ENCODE results near the gene MCM6. TPM values are rescaled to one million over a fixed set of nuclear protein-coding genes. Genes with fewer than 3 reads are reported as not detected.

The MCM6 gene
- total and polyA plus RNA-seq, 2 donors from 2014 or later: 10.1 to 11.9 TPM

GRCh38 chr2:135898234-135898786 is 22.1 kb upstream of the MCM6 start:
- no peaks in the 10 kb centered on the region for H3K27me3 ChIP-seq (ENCODE audit: control insufficient read depth, insufficient read depth, low read length)
- H3K4me3 ChIP-seq (ENCODE audit: low read length in 3 of 3): no peak overlapping the region
- intact Hi-C loops (cut with DNase I): no loop called here
- FAIRE-seq: no peak
- no peak for DNase-seq
- no peak for TF ChIP-seq CTCF (IDR thresholded peaks at IDR 0.05; ENCODE audit: borderline replicate concordance, extremely low read depth, insufficient read depth)
- H3K27ac ChIP-seq (ENCODE audit: low read depth in 2 of 2, low read length in 2 of 2): no peak overlapping the region
- H3K9ac ChIP-seq (ENCODE audit: low read length in 3 of 3): no peak overlapping the region
- H3K4me1 ChIP-seq (ENCODE audit: control insufficient read depth in 2 of 3, insufficient read depth in 2 of 3, low read depth in 1 of 3, low read length in 3 of 3): no peaks in the 10 kb centered on the region
- H3K9me3 ChIP-seq (ENCODE audit: control insufficient read depth in 2 of 3, insufficient read depth in 1 of 3, low read length in 3 of 3): no peaks in the 10 kb centered on the region
- no peaks in the 10 kb centered on the region for H3K36me3 ChIP-seq (ENCODE audit: control insufficient read depth in 2 of 3, insufficient read depth in 3 of 3, low read length in 3 of 3)

GRCh38 chr2:135894930-135895329 is 18.7 kb upstream of the MCM6 start:
- H3K4me1 ChIP-seq (ENCODE audit: control insufficient read depth in 2 of 3, insufficient read depth in 2 of 3, low read depth in 1 of 3, low read length in 3 of 3): no peaks in the 10 kb centered on the region
- DNase-seq (no peak), FAIRE-seq (no peak)
- H3K9me3 ChIP-seq (ENCODE audit: control insufficient read depth in 2 of 3, insufficient read depth in 1 of 3, low read length in 3 of 3): no peaks in the 10 kb centered on the region
- H3K27me3 ChIP-seq (ENCODE audit: control insufficient read depth, insufficient read depth, low read length): no peaks in the 10 kb centered on the region
- intact Hi-C loops (cut with DNase I): no loop called here
- no peak overlapping the region for H3K4me3 ChIP-seq (ENCODE audit: low read length in 3 of 3)
- TF ChIP-seq CTCF (IDR thresholded peaks at IDR 0.05; ENCODE audit: borderline replicate concordance, extremely low read depth, insufficient read depth): no peak
- H3K36me3 ChIP-seq (ENCODE audit: control insufficient read depth in 2 of 3, insufficient read depth in 3 of 3, low read length in 3 of 3): no peaks in the 10 kb centered on the region
- H3K9ac ChIP-seq (ENCODE audit: low read length in 3 of 3): no peak overlapping the region
- H3K27ac ChIP-seq (ENCODE audit: low read depth in 2 of 2, low read length in 2 of 2): no peak overlapping the region

GRCh38 chr2:135893374-135893794 is 17.1 kb upstream of the MCM6 start:
- intact Hi-C loops (cut with DNase I): no loop called here
- H3K4me3 ChIP-seq (ENCODE audit: low read length in 3 of 3): no peak overlapping the region
- DNase-seq (no peak), FAIRE-seq (no peak)
- no peak for TF ChIP-seq CTCF (IDR thresholded peaks at IDR 0.05; ENCODE audit: borderline replicate concordance, extremely low read depth, insufficient read depth)
- H3K9ac ChIP-seq (ENCODE audit: low read length in 3 of 3): no peak overlapping the region
- no peaks in the 10 kb centered on the region for H3K9me3 ChIP-seq (ENCODE audit: control insufficient read depth in 2 of 3, insufficient read depth in 1 of 3, low read length in 3 of 3)
- H3K4me1 ChIP-seq (ENCODE audit: control insufficient read depth in 2 of 3, insufficient read depth in 2 of 3, low read depth in 1 of 3, low read length in 3 of 3): no peaks in the 10 kb centered on the region
- H3K27ac ChIP-seq (ENCODE audit: low read depth in 2 of 2, low read length in 2 of 2): no peak overlapping the region
- no peaks in the 10 kb centered on the region for H3K27me3 ChIP-seq (ENCODE audit: control insufficient read depth, insufficient read depth, low read length)
- no peaks in the 10 kb centered on the region for H3K36me3 ChIP-seq (ENCODE audit: control insufficient read depth in 2 of 3, insufficient read depth in 3 of 3, low read length in 3 of 3)

DNA sequence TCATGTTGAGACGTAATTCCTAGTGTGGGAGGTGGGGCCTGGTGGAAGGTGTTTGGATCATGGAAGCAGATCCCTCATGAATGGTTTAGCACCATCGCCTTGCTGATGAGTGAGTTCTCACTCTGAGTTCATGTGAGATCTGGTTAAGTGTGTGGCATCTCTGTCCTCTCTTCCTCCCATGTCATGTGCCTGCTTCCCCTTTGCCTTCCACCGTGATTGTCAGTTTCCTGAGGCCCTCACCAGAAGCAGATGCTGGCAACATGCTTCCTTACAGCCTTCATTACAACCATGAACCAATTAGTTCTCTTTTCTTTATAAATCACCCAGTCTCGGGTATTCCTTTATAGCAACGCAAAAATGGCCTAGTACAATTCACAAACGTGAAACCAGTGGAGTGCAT is 14.6 kb upstream of the MCM6 start:
- Histone ChIP-seq H3K9ac (ENCODE audit: low read length in 3 of 3) (no peak overlapping the region), H3K36me3 (ENCODE audit: control insufficient read depth in 2 of 3, insufficient read depth in 3 of 3, low read length in 3 of 3) (no peaks in the 10 kb centered on the region), H3K9me3 (ENCODE audit: control insufficient read depth in 2 of 3, insufficient read depth in 1 of 3, low read length in 3 of 3) (no peaks in the 10 kb centered on the region), H3K27ac (ENCODE audit: low read depth in 2 of 2, low read length in 2 of 2) (no peak overlapping the region), H3K4me1 (ENCODE audit: control insufficient read depth in 2 of 3, insufficient read depth in 2 of 3, low read depth in 1 of 3, low read length in 3 of 3) (no peaks in the 10 kb centered on the region), H3K27me3 (ENCODE audit: control insufficient read depth, insufficient read depth, low read length) (no peaks in the 10 kb centered on the region), H3K4me3 (ENCODE audit: low read length in 3 of 3) (no peak overlapping the region)
- DNase-seq (no peak), FAIRE-seq (no peak)
- no peak for TF ChIP-seq CTCF (IDR thresholded peaks at IDR 0.05; ENCODE audit: borderline replicate concordance, extremely low read depth, insufficient read depth)
- intact Hi-C loops (cut with DNase I): no loop called here
